Ureter (tissue), 1 donor: Measurements from ENCODE around the gene UBR1. TPM values are rescaled to one million over a fixed set of nuclear protein-coding genes. Genes with fewer than 3 reads are reported as not detected.

Source experiments
- DNase-seq: peaks from one replicate; pipeline ENCODE4 v3.0.0-alpha.2; 2020; ENCODE audit warnings: low spot score
- total RNA-seq: library from RNA; stranded (reverse); gene quantifications from one replicate; pipeline ENCODE4 v1.2.4, GENCODE V29; 2023
- donor health status: DM: yes; HTN: yes; CAD: no.

Gene UBR1
- total RNA-seq, 1 donor from 2014 or later = 49.0 TPM

GRCh38 chr15:43107751-43108150, 1.9 kb upstream of the UBR1 start:
- no peak for DNase-seq

- no peak for DNase-seq
Measured at GRCh38 chr15:43106486-43106829, 620 bp upstream of the UBR1 start.

GRCh38 chr15:43105077-43105736, 631 bp downstream of the UBR1 start:
- DNase-seq = no peak

DNA sequence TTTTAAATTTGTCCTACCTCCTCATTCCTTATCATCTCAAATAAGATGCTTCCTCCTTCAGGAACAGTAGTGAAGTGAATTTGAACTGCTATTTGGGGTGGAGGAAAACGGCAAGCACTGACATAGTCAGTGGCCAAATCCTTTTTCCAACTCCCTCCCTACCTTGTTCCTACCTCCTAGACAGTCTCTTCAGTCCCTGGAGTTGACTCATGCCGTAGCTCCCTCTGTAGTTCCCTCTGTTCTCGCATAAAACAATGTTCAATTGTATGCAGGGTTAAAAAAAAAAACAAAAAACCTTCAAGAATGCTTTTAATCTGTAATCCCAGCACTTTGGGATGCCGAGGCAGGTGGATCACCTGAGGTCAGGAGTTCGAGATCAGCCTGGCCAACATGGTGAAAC, 1.4 kb downstream of the UBR1 start:
- DNase-seq = no peak

DNA sequence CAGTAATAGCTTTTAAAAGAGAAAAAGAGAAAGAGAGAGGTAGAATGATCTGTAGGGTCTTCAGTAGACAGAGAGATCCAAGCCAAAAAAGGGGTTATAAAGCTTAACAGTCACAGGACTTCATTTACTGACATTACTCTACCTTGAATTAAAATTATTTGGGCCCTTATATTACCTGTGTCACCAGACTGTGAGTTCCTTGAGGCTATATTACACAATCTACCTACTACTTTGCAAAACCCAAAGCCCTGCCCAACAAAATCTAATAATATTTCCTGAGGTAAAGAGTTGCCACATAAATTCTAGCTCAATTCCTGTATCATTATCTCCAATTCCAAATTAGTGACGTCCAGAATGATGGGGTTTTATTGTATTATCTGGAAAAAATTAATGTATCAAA, 1.9 kb downstream of the UBR1 start:
- no peak for DNase-seq

GRCh38 chr15:43102187-43102586, 3.7 kb downstream of the UBR1 start:
- no peak for DNase-seq

DNA sequence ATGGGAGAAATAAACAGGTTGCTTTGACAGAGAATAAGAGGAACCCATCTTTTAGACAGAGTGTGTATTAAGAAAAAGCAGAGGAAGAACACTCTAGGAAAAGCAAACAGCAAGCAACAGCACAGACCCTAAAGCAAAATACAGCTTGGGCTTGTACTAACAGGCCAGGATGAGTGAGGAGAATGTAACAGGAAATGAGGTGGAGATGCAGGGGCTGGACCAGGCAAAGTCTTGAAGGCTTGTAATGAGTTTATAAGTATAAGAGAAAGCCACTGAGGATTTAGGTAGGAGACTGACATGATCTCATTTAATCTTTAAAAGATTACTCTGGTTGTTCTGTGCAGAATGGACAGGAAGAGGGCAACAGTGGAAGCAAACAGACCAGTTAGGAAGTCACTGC, 4.9 kb downstream of the UBR1 start:
- no peak for DNase-seq

- DNase-seq = no peak
Measured at GRCh38 chr15:43099105-43099845, 6.6 kb downstream of the UBR1 start.

DNA sequence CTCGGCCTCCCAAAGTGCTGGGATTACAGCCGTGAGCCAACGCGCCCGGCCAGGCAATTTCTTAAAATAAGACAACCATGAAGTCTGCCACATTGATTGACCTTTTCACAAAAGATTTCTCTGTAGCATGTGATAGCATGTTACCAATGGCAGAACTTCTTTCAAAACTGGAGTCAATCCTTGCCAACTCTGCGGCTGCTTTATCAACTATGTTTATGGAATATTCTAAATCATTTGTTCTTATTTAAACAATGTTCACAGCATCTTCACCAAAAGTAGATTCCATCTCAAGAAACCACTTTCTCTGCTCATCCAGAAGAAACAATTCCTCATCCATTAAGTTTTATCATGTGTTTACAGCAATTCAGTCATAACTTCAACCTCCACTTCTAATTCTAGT, 9.4 kb downstream of the UBR1 start:
- no peak for DNase-seq

DNA sequence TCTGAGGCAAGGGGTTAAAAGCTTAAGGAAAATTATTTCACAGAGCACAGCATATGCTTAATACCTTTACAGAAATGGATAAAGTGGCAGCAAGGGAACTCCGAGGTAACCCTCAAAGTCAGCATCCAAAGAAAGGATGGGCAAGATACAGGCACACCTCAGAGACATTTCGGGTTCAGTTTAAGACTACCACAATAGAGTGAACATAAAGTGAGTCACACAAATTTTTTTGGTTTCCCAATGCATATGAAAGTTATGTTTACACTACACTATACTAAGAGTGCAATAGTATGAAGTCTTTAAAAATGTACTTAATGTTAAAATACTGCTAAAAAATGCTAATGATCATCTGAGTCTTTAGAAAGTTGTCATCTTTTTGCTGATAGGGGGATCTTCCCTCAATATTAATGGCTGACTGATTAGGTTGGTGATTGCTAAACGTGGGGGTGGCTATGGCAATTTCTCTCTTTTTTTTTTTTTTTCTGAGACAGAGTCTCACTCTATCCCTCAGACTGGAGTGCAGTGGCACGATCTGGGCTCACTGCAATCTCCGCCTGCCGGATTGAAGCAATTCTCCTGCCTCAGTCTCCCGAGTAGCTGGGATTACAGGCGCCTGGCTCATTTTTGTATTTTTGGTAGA, 10.0 kb downstream of the UBR1 start:
- DNase-seq = no peak

- DNase-seq = no peak
Measured at GRCh38 chr15:43095243-43095642, 10.6 kb downstream of the UBR1 start.

DNA sequence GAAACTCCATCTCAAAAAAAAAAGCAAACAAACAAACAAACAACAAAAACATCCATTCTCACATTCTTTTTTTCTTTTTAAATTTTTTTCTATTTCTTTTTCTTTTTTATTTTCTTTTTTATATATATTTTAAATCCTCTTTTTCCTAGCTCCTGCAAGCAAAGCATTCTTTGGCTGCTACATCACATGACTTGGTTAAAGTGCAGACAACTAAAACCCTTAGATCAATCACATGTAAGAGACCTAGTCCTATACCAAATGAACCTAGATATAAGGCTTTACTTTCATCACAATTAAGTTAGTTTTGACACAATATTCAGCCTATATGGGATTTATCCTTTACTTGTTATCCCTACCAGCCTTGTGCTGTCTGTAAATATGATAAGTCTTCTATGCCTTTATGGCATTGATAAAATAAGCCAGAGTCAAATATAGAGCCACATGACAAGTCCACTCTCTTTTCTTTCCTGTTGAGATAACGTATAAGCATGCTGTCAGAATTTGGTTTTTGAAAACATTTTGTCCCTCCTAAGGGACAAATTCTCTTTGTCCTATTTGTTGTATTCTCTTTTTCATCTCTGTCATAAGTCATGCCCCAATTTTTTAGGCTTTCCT, 11.3 kb downstream of the UBR1 start:
- DNase-seq = no peak

DNA sequence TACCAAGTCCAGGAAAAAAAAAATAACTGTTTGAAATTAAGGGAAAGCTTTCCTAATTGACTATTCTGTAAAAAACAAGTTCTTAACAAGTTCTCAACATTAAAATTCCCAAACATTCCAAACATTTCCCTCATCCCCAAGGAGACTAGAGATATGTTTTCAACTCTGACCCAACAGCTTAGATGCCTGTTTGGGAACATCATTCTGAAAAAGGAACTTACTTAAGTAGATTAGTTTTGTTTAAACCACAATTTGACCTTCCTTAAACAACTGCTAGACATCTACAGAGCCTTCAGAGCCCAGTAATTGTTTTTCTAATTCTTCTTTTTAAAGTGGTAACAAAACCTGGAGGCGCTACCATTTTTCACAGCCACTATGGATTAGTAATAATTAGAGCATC, 12.8 kb downstream of the UBR1 start:
- no peak for DNase-seq

- no peak for DNase-seq
Measured at GRCh38 chr15:43091859-43092258, 14.0 kb downstream of the UBR1 start.

- DNase-seq = no peak
Measured at GRCh38 chr15:43086551-43086950, 19.3 kb downstream of the UBR1 start.

DNA sequence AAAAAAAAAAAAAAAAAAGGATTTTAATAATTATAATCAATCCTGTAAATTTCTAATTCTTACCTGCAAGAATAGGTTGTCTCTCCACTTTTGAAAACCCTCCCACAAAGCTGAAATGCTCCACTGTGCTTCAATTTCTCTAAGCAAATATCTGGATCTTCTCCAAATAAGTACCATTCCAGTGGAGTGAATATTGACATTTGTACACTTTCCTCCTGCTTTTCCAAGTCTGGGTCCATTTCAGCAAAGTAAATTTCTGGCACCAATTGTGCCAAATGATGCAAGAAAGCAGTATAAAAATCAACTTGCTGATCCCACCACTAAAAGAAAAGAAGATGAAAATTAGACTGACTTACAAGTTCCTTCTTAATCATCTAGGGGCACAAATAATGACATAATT, 19.9 kb downstream of the UBR1 start:
- DNase-seq = no peak

DNA sequence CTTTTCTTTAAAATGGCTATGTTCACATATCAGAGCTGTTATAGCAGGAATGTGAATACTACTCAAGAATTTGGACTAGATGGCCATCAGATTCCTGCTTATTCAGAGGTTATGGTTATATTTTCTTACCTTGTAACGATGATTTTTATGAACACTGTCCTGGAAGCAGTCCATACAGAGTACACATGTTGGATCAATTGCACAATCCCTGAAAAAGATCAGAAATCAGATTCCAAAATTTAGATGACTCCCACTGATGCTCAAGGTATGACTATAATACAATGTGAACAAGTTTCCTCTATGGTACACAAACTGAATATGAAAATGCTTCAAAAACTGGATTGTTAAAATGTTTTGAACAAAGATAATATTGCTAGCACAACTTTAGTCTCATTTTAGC, 23.3 kb downstream of the UBR1 start:
- DNase-seq = no peak

GRCh38 chr15:43081283-43081682, 24.6 kb downstream of the UBR1 start:
- DNase-seq = no peak

GRCh38 chr15:43071451-43071850, 34.4 kb downstream of the UBR1 start:
- DNase-seq = no peak

DNA sequence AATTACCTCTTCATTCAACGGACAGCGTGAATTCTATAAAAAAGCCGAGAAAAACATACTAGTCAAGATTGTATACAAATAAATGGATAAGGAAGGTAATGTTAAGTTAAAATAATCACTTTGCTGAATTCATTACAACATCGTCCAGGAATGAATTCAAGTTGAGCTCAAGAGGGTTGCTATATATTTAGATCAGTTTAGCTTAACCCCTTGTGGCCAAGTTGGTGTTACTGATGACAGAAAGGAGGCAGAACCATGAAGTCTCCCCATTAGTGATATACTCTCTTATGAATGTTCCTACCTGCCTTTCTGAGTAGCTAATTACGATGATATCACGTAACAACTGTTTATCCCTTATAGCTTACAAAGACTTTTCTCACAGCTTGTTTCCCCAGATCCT, 34.9 kb downstream of the UBR1 start:
- no peak for DNase-seq

- DNase-seq = no peak
Measured at GRCh38 chr15:43070249-43070648, 35.6 kb downstream of the UBR1 start.

DNA sequence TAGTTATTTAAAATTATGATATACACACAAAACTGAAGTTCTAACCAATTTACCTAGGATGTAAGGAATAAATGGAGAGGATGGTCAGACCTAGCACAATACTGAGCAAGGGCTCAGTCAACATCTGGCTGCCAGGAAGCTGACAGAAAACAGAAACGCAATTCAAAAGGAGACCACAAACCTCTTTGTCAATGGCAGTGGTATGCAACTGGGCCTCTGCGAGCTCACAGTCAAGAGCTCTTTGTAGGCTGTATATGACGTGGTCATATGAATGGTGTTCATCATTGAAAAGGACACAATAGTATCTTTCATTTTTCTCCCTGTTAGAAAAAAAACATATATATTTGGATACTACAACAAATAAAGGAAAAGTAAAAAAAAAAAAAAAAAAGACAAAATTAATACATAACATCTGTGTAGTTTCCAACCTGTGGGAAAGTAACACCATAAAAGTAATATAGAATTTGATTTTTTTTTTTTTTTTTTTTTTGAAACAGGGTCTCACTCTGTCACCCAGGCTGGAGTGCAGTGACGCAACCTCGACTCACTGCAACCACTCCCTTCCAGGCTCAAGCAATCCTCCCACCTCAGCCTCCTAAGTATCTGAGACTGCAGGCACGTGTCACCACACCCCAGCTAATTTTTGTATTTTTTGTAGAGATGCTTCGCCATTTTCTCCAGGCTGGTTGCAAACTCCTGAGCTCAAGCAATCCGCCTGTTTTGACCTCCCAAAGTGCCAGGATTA, 37.9 kb downstream of the UBR1 start:
- DNase-seq = no peak
